ENCODE measurements around the gene ZFPM1. TPM values are rescaled to one million over a fixed set of nuclear protein-coding genes. Genes with fewer than 3 reads are reported as not detected.

The ZFPM1 gene
- total and polyA plus RNA-seq, 2 experiments from 2014 or later, result 0.53 to 2.2 TPM

DNA sequence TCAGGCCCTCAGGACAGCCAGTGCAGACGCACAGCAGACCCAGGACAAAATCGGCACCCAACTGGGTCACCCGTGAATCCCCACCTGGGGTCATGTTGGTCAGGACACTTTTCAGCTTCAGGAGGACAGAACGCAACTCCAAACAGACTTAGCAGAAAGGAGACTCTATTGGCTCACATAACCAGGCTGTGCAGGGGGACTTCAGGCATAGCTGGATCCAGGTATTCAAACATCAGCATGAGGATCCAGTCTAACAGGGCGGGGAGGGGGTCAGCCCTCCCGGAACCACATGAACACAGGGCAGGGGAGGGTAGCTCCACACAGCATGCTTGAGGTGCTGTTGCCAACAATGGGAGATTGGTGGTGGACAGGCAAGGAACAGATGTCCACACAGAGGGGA lies 48.3 kb upstream of the ZFPM1 start (continued):
- TF ChIP-seq CREB1 (CRISPR knock-in tag; IDR thresholded peaks at IDR 0.05; ENCODE audit: low read depth) (no peak), EZH2 (IDR thresholded peaks at IDR 0.05; ENCODE audit: low read depth, unreplicated experiment) (no peak), JUNB (IDR thresholded peaks at IDR 0.05; ENCODE audit: unreplicated experiment) (no peak), EZH2phosphoT487 (IDR thresholded peaks at IDR 0.05; ENCODE audit: unreplicated experiment) (no peak)
- TF ChIP-seq, protein P1, sequence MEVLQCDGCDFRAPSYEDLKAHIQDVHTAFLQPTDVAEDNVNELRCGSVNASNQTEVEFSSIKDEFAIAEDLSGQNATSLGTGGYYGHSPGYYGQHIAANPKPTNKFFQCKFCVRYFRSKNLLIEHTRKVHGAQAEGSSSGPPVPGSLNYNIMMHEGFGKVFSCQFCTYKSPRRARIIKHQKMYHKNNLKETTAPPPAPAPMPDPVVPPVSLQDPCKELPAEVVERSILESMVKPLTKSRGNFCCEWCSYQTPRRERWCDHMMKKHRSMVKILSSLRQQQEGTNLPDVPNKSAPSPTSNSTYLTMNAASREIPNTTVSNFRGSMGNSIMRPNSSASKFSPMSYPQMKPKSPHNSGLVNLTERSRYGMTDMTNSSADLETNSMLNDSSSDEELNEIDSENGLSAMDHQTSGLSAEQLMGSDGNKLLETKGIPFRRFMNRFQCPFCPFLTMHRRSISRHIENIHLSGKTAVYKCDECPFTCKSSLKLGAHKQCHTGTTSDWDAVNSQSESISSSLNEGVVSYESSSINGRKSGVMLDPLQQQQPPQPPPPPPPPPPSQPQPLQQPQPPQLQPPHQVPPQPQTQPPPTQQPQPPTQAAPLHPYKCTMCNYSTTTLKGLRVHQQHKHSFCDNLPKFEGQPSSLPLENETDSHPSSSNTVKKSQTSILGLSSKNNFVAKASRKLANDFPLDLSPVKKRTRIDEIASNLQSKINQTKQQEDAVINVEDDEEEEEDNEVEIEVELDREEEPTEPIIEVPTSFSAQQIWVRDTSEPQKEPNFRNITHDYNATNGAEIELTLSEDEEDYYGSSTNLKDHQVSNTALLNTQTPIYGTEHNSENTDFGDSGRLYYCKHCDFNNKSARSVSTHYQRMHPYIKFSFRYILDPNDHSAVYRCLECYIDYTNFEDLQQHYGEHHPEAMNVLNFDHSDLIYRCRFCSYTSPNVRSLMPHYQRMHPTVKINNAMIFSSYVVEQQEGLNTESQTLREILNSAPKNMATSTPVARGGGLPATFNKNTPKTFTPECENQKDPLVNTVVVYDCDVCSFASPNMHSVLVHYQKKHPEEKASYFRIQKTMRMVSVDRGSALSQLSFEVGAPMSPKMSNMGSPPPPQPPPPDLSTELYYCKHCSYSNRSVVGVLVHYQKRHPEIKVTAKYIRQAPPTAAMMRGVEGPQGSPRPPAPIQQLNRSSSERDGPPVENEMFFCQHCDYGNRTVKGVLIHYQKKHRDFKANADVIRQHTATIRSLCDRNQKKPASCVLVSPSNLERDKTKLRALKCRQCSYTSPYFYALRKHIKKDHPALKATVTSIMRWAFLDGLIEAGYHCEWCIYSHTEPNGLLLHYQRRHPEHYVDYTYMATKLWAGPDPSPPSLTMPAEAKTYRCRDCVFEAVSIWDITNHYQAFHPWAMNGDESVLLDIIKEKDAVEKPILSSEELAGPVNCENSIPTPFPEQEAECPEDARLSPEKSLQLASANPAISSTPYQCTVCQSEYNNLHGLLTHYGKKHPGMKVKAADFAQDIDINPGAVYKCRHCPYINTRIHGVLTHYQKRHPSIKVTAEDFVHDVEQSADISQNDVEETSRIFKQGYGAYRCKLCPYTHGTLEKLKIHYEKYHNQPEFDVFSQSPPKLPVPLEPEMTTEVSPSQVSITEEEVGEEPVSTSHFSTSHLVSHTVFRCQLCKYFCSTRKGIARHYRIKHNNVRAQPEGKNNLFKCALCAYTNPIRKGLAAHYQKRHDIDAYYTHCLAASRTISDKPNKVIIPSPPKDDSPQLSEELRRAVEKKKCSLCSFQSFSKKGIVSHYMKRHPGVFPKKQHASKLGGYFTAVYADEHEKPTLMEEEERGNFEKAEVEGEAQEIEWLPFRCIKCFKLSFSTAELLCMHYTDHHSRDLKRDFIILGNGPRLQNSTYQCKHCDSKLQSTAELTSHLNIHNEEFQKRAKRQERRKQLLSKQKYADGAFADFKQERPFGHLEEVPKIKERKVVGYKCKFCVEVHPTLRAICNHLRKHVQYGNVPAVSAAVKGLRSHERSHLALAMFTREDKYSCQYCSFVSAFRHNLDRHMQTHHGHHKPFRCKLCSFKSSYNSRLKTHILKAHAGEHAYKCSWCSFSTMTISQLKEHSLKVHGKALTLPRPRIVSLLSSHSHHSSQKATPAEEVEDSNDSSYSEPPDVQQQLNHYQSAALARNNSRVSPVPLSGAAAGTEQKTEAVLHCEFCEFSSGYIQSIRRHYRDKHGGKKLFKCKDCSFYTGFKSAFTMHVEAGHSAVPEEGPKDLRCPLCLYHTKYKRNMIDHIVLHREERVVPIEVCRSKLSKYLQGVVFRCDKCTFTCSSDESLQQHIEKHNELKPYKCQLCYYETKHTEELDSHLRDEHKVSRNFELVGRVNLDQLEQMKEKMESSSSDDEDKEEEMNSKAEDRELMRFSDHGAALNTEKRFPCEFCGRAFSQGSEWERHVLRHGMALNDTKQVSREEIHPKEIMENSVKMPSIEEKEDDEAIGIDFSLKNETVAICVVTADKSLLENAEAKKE (CRISPR knock-in tag; IDR thresholded peaks at IDR 0.05), result no peak
- TF ChIP-seq, protein P2, sequence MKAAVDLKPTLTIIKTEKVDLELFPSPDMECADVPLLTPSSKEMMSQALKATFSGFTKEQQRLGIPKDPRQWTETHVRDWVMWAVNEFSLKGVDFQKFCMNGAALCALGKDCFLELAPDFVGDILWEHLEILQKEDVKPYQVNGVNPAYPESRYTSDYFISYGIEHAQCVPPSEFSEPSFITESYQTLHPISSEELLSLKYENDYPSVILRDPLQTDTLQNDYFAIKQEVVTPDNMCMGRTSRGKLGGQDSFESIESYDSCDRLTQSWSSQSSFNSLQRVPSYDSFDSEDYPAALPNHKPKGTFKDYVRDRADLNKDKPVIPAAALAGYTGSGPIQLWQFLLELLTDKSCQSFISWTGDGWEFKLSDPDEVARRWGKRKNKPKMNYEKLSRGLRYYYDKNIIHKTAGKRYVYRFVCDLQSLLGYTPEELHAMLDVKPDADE (IDR thresholded peaks at IDR 0.05), result no peak

DNA sequence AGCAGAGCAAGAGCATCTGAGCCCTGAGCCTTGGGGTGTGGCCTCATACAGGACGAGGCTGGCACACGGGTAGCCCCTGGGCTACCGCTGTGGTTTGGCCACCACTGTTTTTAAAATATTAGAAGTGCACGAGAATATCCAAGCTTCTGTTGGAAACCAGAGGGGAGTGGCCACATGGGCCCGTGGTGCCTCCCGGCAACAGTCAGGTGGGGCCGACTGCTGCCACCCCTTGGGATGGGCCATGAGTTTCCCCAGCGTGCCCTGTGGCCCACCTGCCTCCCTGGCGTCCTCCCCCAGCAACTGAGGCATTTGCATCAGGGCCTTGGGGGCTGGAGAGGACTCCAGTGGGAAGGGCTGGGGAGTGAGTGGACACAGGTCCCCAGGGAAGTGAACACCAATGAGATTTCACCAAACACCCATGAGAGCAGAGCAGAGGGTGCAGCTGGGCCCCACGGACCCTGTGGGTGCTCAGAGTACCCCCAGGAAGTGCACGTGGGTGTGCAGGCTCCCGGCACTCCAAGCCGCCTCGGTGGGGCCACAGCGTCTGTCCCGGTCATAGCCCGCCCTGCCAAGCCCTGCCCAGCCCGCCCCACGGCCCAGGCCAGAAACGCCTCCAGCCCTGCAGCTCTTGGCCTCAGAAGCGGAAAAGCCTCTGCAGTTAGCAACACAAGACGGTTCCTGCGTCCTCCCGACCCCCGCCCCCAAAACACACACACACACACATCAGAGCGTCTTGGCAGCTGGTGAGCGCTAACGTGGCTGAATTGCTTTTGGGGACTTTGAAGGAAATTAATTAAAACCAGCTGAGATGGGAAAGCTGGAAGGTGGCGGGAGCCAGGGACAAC lies 47.6 kb upstream of the ZFPM1 start:
- Histone ChIP-seq H3K4me1 (ENCODE audit: insufficient read depth) (no peaks in the 10 kb centered on the region), H2AFZ (no peak overlapping the region), H3K4me2 (no peak overlapping the region), H3K36me3 (ENCODE audit: insufficient read depth) (no peaks in the 10 kb centered on the region), H3F3A (replicated peaks; ENCODE audit: low read depth) (no peaks in the 10 kb centered on the region), H3K27me3 (ENCODE audit: insufficient read depth) (no peaks in the 10 kb centered on the region), H4K20me1 (replicated peaks; ENCODE audit: insufficient read depth) (no peaks in the 10 kb centered on the region), H3K9me2 (ENCODE audit: insufficient read depth) (no peaks in the 10 kb centered on the region), H3K4me3 (no peak overlapping the region), H3K79me2 (replicated peaks; ENCODE audit: insufficient read depth) (no peaks in the 10 kb centered on the region), H3K27ac (ENCODE audit: low read depth) (no peak overlapping the region)
- Mint-ChIP-seq H3K4me1 (0 out of 3 replicates have a peak, but pooled peaks cover 4% of the 10 kb centered on the region), H3K9me3 (no peaks in the 10 kb centered on the region), H3K27ac (no peak overlapping the region), H3K4me3 (no peak overlapping the region), H3K27me3 (ENCODE audit: insufficient read depth, low read depth, poor library complexity) (peaks cover 17% of the 10 kb centered on the region), H3K36me3 (ENCODE audit: low read depth) (no peaks in the 10 kb centered on the region)
- ATAC-seq (no peak), DNase-seq (ENCODE audit: low spot score) (no peak)
- TF ChIP-seq, protein P3, sequence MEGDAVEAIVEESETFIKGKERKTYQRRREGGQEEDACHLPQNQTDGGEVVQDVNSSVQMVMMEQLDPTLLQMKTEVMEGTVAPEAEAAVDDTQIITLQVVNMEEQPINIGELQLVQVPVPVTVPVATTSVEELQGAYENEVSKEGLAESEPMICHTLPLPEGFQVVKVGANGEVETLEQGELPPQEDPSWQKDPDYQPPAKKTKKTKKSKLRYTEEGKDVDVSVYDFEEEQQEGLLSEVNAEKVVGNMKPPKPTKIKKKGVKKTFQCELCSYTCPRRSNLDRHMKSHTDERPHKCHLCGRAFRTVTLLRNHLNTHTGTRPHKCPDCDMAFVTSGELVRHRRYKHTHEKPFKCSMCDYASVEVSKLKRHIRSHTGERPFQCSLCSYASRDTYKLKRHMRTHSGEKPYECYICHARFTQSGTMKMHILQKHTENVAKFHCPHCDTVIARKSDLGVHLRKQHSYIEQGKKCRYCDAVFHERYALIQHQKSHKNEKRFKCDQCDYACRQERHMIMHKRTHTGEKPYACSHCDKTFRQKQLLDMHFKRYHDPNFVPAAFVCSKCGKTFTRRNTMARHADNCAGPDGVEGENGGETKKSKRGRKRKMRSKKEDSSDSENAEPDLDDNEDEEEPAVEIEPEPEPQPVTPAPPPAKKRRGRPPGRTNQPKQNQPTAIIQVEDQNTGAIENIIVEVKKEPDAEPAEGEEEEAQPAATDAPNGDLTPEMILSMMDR (conservative IDR thresholded peaks at IDR 0.05; ENCODE audit: low read depth in 2 of 2), result no peak
- no peak for TF ChIP-seq ZNF331 (CRISPR knock-in tag; IDR thresholded peaks at IDR 0.05; ENCODE audit: low read depth)
- no peak for TF ChIP-seq POLR2AphosphoS5 (IDR thresholded peaks at IDR 0.05; ENCODE audit: low read depth)
- TF ChIP-seq STAT1 (IDR thresholded peaks at IDR 0.05; ENCODE audit: unreplicated experiment), result no peak
- TF ChIP-seq, protein P2 (IDR thresholded peaks at IDR 0.05), result no peak
- TF ChIP-seq CREB1 (CRISPR knock-in tag; IDR thresholded peaks at IDR 0.05; ENCODE audit: low read depth), result no peak
- TF ChIP-seq NANOG (IDR thresholded peaks at IDR 0.05; ENCODE audit: borderline replicate concordance), result no peak

Data from GM23338 (cell line).